ENCODE measurements around the gene PTCD2. TPM values are rescaled to one million over a fixed set of nuclear protein-coding genes. Genes with fewer than 3 reads are reported as not detected.

The PTCD2 gene
- total RNA-seq, 2 experiments from 2014 or later = 10.2 to 10.6 TPM

- no peaks in the 10 kb centered on the region for H3K9me3 Mint-ChIP-seq (ENCODE audit: low read depth)
- H3K36me3 Mint-ChIP-seq = peaks cover 22% of the 10 kb centered on the region
- no peak for ATAC-seq
- H3K4me1 Mint-ChIP-seq = peaks cover 5% of the 10 kb centered on the region
- no peak overlapping the region for H3K4me3 Mint-ChIP-seq
- no peaks in the 10 kb centered on the region for H3K27me3 Mint-ChIP-seq
- H3K27ac Mint-ChIP-seq = no peak overlapping the region
- CTCF ChIA-PET = interaction anchor here (3.1 kb wide), 1 partner anchor 453 kb away, joined by 12 read pairs; no protein-coding TSS in a partner anchor
- no peak for DNase-seq
These were observed 44.8 kb downstream of the PTCD2 start for GRCh38 chr5:72364951-72365350.

- H3K27ac Mint-ChIP-seq = no peak overlapping the region
- ATAC-seq = peak; percentile 81
- peak; percentile 57 for DNase-seq
- H3K36me3 Mint-ChIP-seq = peaks cover 19% of the 10 kb centered on the region
- H3K27me3 Mint-ChIP-seq = no peaks in the 10 kb centered on the region
- no peak overlapping the region for H3K4me3 Mint-ChIP-seq
- H3K4me1 Mint-ChIP-seq = peaks cover 5% of the 10 kb centered on the region
- CTCF ChIA-PET = interaction anchor here (1.0 to 3.1 kb wide), 9 partner anchors 10 to 835 kb away, joined by 3 to 12 read pairs (median 4); partner anchors contain the start of genes MRPS27 and PTCD2
- peaks cover 2% of the 10 kb centered on the region for H3K9me3 Mint-ChIP-seq (ENCODE audit: low read depth)
These were observed 46.3 kb downstream of the PTCD2 start for GRCh38 chr5:72366324-72366976.

- ATAC-seq = no peak
- peaks cover 2% of the 10 kb centered on the region for H3K9me3 Mint-ChIP-seq (ENCODE audit: low read depth)
- H3K4me1 Mint-ChIP-seq = peaks cover 5% of the 10 kb centered on the region
- peaks cover 10% of the 10 kb centered on the region for H3K36me3 Mint-ChIP-seq
- H3K4me3 Mint-ChIP-seq = no peak overlapping the region
- no peak for DNase-seq
- no peak overlapping the region for H3K27ac Mint-ChIP-seq
- CTCF ChIA-PET = interaction anchor here (1.4 to 3.1 kb wide), 2 partner anchors 20 to 450 kb away, joined by 3 to 12 read pairs; no protein-coding TSS in a partner anchor
- H3K27me3 Mint-ChIP-seq = no peaks in the 10 kb centered on the region
These were observed 48.1 kb downstream of the PTCD2 start for GRCh38 chr5:72368271-72368670.

- no peak for DNase-seq
- no peak overlapping the region for H3K27ac Mint-ChIP-seq
- H3K36me3 Mint-ChIP-seq = peaks cover 6% of the 10 kb centered on the region
- H3K27me3 Mint-ChIP-seq = no peaks in the 10 kb centered on the region
- CTCF ChIA-PET = interaction anchor here (1.4 kb wide), 1 partner anchor 19 kb away, joined by 3 read pairs; no protein-coding TSS in a partner anchor
- H3K9me3 Mint-ChIP-seq (ENCODE audit: low read depth) = peaks cover 2% of the 10 kb centered on the region
- peaks cover 2% of the 10 kb centered on the region for H3K4me1 Mint-ChIP-seq
- ATAC-seq = no peak
- H3K4me3 Mint-ChIP-seq = no peak overlapping the region
These were observed 49.1 kb downstream of the PTCD2 start for GRCh38 chr5:72369301-72369700.

- no peaks in the 10 kb centered on the region for H3K27me3 Mint-ChIP-seq
- DNase-seq (no peak), ATAC-seq (no peak)
- H3K4me1 Mint-ChIP-seq = peaks cover 2% of the 10 kb centered on the region
- no peak overlapping the region for H3K27ac Mint-ChIP-seq
- CTCF ChIA-PET = interaction anchor here (1.4 kb wide), 1 partner anchor 18 kb away, joined by 3 read pairs; no protein-coding TSS in a partner anchor
- H3K9me3 Mint-ChIP-seq (ENCODE audit: low read depth) = peaks cover 2% of the 10 kb centered on the region
- H3K4me3 Mint-ChIP-seq = no peak overlapping the region
- H3K36me3 Mint-ChIP-seq = peaks cover 5% of the 10 kb centered on the region
These were observed 49.5 kb downstream of the PTCD2 start for GRCh38 chr5:72369711-72370110.

- DNase-seq (no peak), ATAC-seq (no peak)
- H3K27ac Mint-ChIP-seq = no peak overlapping the region
- peaks cover 5% of the 10 kb centered on the region for H3K36me3 Mint-ChIP-seq
- no peaks in the 10 kb centered on the region for H3K27me3 Mint-ChIP-seq
- no peaks in the 10 kb centered on the region for H3K4me1 Mint-ChIP-seq
- no peak overlapping the region for H3K4me3 Mint-ChIP-seq
- peaks cover 2% of the 10 kb centered on the region for H3K9me3 Mint-ChIP-seq (ENCODE audit: low read depth)
- CTCF ChIA-PET = no interaction called here
These were observed 52.2 kb downstream of the PTCD2 start for GRCh38 chr5:72372331-72372730.

- Mint-ChIP-seq H3K9me3 (ENCODE audit: low read depth) (peaks cover 2% of the 10 kb centered on the region), H3K27me3 (peaks cover under 1% of the 10 kb centered on the region), H3K4me3 (no peak overlapping the region), H3K36me3 (peaks cover 5% of the 10 kb centered on the region), H3K4me1 (no peaks in the 10 kb centered on the region), H3K27ac (no peak overlapping the region)
- CTCF ChIA-PET = no interaction called here
- DNase-seq = no peak
- ATAC-seq = no peak
These were observed 52.8 kb downstream of the PTCD2 start for GRCh38 chr5:72372923-72373322.

- Mint-ChIP-seq H3K9me3 (ENCODE audit: low read depth) (peaks cover 2% of the 10 kb centered on the region), H3K27me3 (peaks cover 3% of the 10 kb centered on the region), H3K4me1 (no peaks in the 10 kb centered on the region), H3K27ac (no peak overlapping the region), H3K4me3 (no peak overlapping the region), H3K36me3 (peaks cover 3% of the 10 kb centered on the region)
- no peak for ATAC-seq
- CTCF ChIA-PET = no interaction called here
- DNase-seq = no peak
These were observed 54.7 kb downstream of the PTCD2 start for GRCh38 chr5:72374844-72375243.

- no peaks in the 10 kb centered on the region for H3K9me3 Mint-ChIP-seq (ENCODE audit: low read depth)
- CTCF ChIA-PET = no interaction called here
- no peak overlapping the region for H3K27ac Mint-ChIP-seq
- H3K4me1 Mint-ChIP-seq = no peaks in the 10 kb centered on the region
- H3K4me3 Mint-ChIP-seq = no peak overlapping the region
- DNase-seq (no peak), ATAC-seq (no peak)
- H3K36me3 Mint-ChIP-seq = no peaks in the 10 kb centered on the region
- H3K27me3 Mint-ChIP-seq = peaks cover 6% of the 10 kb centered on the region
These were observed 56.2 kb downstream of the PTCD2 start for GRCh38 chr5:72376381-72376780.

- no peaks in the 10 kb centered on the region for H3K36me3 Mint-ChIP-seq
- DNase-seq = no peak
- H3K4me1 Mint-ChIP-seq = no peaks in the 10 kb centered on the region
- no peaks in the 10 kb centered on the region for H3K9me3 Mint-ChIP-seq (ENCODE audit: low read depth)
- H3K27ac Mint-ChIP-seq = no peak overlapping the region
- CTCF ChIA-PET = interaction anchor here (1.2 to 1.4 kb wide), 2 partner anchors 12 to 15 kb away, joined by 3 to 4 read pairs; no protein-coding TSS in a partner anchor
- peaks cover 6% of the 10 kb centered on the region for H3K27me3 Mint-ChIP-seq
- no peak overlapping the region for H3K4me3 Mint-ChIP-seq
- ATAC-seq = no peak
These were observed 57.9 kb downstream of the PTCD2 start for GRCh38 chr5:72377910-72378638.

GRCh38 chr5:72378639-72379289 lies 58.6 kb downstream of the PTCD2 start:
- no peak overlapping the region for H3K27ac Mint-ChIP-seq
- DNase-seq (no peak), ATAC-seq (no peak)
- CTCF ChIA-PET = interaction anchor here (1.2 to 1.4 kb wide), 2 partner anchors 13 to 14 kb away, joined by 3 to 4 read pairs; no protein-coding TSS in a partner anchor
- H3K36me3 Mint-ChIP-seq = no peaks in the 10 kb centered on the region
- no peaks in the 10 kb centered on the region for H3K9me3 Mint-ChIP-seq (ENCODE audit: low read depth)
- H3K27me3 Mint-ChIP-seq = peaks cover 6% of the 10 kb centered on the region
- no peak overlapping the region for H3K4me3 Mint-ChIP-seq
- no peaks in the 10 kb centered on the region for H3K4me1 Mint-ChIP-seq

- Mint-ChIP-seq H3K4me3 (no peak overlapping the region), H3K27ac (no peak overlapping the region), H3K27me3 (peaks cover 6% of the 10 kb centered on the region), H3K4me1 (no peaks in the 10 kb centered on the region), H3K36me3 (no peaks in the 10 kb centered on the region), H3K9me3 (ENCODE audit: low read depth) (no peaks in the 10 kb centered on the region)
- DNase-seq (no peak), ATAC-seq (no peak)
- CTCF ChIA-PET = no interaction called here
These were observed 59.8 kb downstream of the PTCD2 start for GRCh38 chr5:72379936-72380335.

GRCh38 chr5:72380492-72381274 lies 60.5 kb downstream of the PTCD2 start:
- Mint-ChIP-seq H3K4me3 (no peak overlapping the region), H3K27ac (no peak overlapping the region), H3K4me1 (no peaks in the 10 kb centered on the region), H3K9me3 (ENCODE audit: low read depth) (no peaks in the 10 kb centered on the region), H3K36me3 (no peaks in the 10 kb centered on the region), H3K27me3 (peaks cover 6% of the 10 kb centered on the region)
- CTCF ChIA-PET = no interaction called here
- ATAC-seq (no peak), DNase-seq (no peak)
